ENCODE results near the gene NPY4R. TPM values are rescaled to one million over a fixed set of nuclear protein-coding genes. Genes with fewer than 3 reads are reported as not detected.
"Not testable (repeated sequence)": the region's sequence is repeated elsewhere in the genome, so short reads cannot be mapped to it uniquely, and the experiment has no call there.

Gene NPY4R
- total RNA-seq, 1 donor from 2014 or later = 0.10 TPM

DNA sequence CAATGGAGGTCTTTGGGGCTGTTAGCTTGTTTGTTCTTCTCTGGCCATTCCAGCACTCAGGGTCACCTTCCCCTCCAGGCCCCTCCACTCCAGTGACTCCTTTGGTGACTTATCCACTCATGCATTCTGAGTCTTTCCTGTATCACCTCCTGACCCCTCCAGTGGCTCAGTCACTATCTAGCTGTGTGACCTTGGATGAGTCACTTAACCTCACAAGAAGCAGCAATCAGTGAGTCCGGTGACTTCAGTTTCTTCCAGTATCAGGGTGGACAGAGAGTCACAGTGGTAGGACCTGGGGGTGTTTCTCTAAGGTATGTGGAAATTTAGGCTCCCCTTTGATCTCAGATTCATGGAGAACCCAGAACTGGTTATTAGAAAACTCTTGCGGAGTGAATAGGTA is 9.8 kb downstream of the NPY4R start:
- DNase-seq = not testable (repeated sequence)

DNA sequence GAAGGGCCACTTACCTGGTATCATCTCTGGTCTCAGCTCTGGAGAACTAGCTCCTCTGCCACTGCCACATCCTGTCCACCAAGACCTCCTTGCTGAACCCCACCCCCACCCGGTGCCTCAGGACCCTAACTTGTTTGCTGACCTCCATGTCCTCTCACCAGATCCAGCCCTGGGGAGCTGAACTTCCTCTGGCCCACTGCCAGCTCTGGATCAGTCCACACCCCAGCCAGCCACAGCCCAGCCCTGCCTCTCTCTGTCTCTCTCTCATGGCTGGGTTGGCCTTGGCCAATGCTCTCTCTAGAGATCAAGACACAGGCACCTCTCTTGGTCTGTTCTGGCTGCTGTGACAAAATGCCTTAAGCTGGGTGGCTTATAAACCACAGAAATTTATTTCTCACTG is 14.4 kb downstream of the NPY4R start:
- DNase-seq = not testable (repeated sequence)

DNA sequence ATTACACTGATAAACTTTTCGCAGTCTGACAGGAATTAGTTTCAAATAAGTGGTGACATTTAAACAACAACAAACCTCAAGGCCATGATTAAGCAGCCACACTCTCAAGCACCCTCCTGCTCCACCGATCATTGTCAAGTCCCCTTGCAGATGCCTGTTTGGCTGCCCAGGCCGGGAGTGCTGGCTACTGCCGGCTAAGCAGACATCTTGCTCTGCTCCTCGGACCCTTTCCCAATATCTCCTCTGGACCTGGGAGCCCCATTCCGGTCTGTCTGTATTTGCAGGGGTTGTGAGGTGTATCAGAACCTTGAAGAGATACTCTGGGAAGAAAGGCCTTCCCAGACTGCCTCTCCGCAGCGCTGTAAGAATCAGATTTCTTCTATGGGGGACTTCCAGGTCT is 14.9 kb downstream of the NPY4R start:
- not testable (repeated sequence) for DNase-seq

GRCh38 chr10:46447439-46447838 is 18.3 kb downstream of the NPY4R start:
- not testable (repeated sequence) for DNase-seq

- DNase-seq = not testable (repeated sequence)
Observed at GRCh38 chr10:46445389-46446122, 20.2 kb downstream of the NPY4R start.

GRCh38 chr10:46443422-46443821 is 22.3 kb downstream of the NPY4R start:
- DNase-seq = not testable (repeated sequence)

- DNase-seq = not testable (repeated sequence)
Observed at GRCh38 chr10:46442706-46443275, 23.0 kb downstream of the NPY4R start.

DNA sequence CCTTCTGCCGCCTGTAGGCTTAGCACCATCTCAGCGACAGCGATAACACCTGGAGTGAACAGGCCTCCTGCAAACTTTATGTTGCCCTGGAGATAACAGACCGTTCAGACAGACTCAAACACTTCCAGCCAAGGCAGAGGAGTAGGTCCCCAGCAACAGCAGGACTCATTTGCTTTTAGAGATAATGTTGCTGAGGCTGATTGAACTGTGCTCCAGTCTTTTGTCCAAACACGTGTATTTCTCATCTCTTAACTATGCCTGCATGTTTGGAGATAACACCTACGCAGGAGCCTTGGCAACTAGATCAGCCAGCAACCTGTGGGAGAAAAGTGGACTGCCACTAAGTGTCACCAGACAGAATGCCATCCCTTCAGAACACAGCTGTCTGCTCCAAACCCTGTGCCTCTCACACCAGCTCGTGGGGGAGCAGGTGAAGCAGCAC is 23.9 kb downstream of the NPY4R start:
- DNase-seq = not testable (repeated sequence)

GRCh38 chr10:46440942-46441341 is 24.8 kb downstream of the NPY4R start:
- DNase-seq = not testable (repeated sequence)

- not testable (repeated sequence) for DNase-seq
Observed at GRCh38 chr10:46423550-46423949, 42.2 kb downstream of the NPY4R start.

DNA sequence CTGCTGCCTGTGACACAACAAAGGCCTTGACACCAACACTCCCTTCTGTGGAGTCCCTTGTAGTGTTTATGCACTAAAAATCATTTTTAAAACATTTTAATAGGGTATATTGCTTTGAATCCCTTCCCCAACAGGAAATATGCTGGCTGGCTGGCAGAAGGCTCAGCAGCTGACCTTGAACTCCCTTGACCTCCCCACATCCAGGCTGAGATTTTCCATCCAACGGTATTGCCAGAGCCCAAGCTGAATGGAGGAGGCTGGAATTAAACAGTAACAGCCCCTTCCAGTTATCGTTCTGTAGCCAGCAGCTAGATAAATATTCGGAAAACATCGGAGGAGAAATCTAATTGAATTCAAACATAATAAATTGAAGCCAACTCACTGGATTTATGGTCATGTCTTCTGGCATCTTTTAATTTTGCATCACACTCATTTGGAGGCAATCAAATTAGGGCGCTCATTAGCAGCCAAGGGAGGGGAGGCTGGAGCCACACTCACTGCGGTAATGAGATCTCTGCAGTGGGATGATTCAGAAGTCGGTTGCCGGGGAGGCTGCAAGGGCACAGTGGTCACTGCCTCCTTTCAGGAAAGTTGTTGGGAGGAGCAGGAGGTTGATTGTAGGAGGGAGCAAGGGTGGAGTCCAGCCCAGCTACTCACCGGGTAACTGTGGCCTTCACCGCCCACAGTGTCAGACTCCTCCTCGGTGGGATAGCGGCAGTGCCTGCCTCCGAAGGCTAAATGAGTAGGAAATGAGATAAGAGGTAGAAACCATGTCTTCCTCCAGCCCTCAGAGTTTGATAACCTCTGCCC is 46.0 kb downstream of the NPY4R start:
- DNase-seq = not testable (repeated sequence)

DNA sequence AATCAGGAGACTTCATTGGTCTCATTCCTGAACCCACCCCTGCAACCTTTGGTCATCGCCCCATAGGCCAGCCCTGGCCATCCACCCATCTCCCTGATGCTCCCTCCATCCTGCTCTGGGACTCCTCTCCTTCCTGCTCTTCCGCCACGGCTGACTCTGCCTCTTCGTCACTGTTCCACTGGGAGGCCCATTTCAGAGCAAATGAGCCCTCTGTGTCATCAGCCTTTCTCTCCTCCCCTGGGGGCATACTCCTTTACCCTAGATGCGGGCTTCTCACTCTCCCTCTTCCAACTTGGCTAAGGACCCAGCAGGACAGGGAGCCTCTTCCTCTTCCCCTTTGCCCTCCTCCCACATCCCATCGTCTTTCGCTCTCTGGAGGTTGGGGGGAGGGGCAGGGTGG is 47.5 kb downstream of the NPY4R start:
- not testable (repeated sequence) for DNase-seq

DNA sequence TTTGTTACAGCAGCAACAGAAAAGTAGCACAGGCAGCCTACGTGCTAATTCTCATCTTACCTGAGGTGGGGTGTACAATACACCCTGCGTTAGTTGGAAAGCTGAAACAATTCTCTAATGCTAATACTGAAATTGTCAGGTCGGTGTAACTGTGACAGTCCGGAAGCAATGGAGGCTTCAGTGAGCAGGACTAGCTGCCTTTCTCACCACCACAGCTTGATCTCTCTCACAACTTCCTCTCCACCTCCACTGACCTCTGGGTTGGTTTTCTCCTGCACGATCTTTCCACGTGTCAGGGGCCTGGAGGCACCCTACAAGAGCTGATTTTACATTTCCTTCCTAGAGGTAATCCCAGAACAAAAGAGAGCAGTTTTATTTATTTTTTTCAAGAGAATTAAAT is 50.5 kb downstream of the NPY4R start:
- DNase-seq = not testable (repeated sequence)

DNA sequence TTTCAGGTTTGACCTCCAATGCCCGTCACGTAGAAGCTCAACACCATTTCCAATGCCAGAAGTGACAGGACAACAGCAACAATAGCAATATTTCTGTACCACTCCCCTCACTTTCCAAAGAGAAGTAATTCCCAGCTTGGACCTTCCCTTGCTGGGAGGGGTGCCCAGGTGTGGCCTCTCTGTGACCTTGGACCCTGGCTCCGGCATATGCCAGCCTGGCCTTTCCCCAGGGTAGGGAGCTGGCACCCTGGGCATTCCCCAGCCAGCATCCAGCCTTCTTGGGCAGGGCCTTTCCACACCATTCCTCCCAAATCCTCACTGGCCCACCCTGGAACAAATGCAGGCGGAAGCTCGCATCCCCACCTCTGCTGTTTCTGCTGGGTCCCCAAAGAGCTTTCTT is 53.1 kb downstream of the NPY4R start:
- not testable (repeated sequence) for DNase-seq

- not testable (repeated sequence) for DNase-seq
Observed at GRCh38 chr10:46411123-46411522, 54.6 kb downstream of the NPY4R start.

Other genes with a start within 250 kb of the NPY4R start
- gene ANTXRL, start 179.0 kb downstream of the NPY4R start, total RNA-seq = not detected
- gene ANXA8L1, start 90.2 kb downstream of the NPY4R start, total RNA-seq = 51.0 TPM
- 2.8 TPM for gene GPRIN2, start 90.7 kb upstream of the NPY4R start, total RNA-seq
- gene SYT15, start 113.2 kb upstream of the NPY4R start, total RNA-seq = 0.79 TPM

All from skin of body (tissue), 2 donors.